Stimulated activated CD4-positive, alpha-beta T cell treated with anti-CD3 and anti-CD28 coated beads, TNF-alpha, amount 100 ng/mL, for 4 hours (primary cell): Measurements from ENCODE around the gene USP8.
"Not testable (repeated sequence)": the region's sequence is repeated elsewhere in the genome, so short reads cannot be mapped to it uniquely, and the experiment has no call there.

Experiments
- DNase-seq, 3 experiments: peaks; one replicate each; pipeline ENCODE4 v3.0.0-alpha.2; 2020; ENCODE audit warnings: low read depth in 3 of 3

Gene USP8

DNA sequence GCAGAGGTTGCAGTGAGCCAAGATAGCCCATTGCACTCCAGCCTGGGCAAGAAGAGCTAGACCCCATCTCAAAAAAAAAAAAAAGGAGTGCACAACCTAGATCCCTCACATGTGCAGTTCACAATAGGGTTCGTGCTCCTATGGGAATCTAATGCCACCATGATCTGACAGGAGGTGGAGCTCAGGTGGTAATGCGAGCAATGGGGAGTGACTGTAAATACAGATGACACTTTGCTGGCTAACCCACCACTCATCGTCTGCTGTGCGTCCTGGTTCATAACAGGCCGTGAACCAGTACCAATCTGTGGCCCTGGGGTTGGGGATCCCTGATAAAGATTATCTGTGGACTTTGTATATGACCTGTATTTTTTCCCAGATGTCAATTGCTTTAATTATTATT, 16.7 kb downstream of the USP8 start:
- no peak for DNase-seq

DNA sequence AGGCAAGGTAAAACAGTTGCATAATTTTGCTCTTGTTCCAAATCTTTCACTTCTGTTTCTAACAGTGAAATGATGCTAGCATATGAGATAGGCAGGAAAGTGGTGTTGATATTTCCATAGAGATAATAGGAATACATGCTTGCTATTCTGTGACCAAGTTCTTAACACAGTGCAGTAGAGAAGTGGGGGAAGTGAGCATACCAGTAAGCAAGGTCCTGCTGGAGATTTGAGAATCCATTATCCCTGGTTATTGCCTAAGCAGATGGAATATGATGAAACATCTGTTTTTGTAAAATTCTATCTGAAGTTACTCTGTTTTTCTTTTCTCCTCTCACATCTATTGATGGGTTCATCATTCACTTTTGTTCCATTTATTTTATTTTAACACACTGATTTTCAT, 28.7 kb downstream of the USP8 start:
- no peak for DNase-seq

DNA sequence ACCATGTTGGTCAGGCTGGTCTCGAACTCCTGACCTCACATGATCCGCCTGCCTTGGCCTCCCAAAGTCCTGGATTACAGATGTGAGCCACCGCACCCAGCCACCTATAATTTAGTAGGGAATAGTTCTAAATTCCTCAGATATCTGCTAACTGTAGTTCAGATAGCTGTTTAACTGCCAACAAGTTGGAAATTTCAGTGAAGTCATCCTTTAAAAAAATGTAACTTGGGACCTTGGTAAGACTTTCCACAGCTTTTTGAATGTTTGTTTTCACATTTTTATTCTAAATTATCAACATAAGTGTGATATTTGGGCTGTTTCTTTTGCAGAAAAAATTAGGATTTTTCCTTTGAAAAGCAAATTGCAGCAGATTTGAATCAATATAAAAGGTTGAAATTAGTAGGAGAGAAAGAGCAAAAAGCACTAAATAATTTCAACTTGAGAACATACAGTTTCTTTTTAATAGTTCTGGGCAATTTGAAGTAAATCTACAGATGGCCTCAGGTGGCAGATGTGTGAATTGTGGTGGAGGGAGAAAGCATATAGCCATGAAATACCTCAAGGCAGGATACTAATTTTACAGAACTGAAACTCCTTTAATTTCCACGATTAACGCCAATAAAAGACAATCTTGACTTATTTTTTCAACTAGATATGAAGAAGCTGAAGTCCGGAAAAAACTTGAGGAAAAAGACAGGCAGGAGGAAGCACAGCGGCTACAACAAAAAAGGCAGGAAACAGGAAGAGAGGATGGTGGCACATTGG, 34.3 kb downstream of the USP8 start:
- no peak for DNase-seq

DNA sequence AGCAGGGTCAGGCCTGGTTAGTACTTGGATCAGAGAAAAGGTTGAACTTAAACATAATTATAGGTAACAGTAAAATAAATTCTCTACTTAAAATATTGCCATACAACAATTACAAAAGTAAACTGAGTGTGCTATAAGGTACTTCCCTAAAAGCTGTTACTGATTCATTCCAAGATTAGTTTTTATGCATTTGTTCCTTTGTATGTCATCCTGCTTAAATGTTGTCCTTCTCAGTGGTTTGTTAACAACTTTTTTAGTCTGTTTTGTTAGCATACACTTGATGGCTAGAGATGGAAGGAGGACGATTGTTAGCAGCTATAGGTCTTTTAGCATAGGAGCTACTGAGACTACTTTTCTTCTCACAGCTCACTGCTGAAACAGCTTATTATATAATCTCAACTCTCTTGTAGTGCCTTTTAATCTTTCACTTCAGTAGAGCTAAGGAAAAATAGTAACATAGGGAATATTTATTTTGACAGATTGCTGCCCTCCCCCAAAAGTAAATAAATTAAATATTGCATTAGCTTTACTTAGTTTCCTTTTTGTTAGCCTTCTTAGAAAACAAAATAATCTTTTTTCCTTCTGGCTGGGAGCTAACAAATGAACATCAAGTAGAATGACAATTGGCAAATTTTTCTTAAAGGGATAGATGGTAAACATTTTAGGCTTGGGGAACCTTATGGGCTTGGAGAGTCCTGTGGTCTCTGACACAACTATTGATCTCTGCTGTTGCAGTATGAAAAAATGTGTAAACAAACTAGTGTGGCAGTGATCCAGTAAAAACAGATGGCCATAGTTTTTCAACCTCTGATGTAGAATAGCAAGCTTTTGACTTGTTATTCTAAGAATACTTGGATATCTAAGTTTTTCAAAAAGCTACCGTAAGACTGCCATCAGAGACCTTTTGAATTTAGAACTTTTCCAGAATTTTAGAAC, 39.5 kb downstream of the USP8 start:
- no peak for DNase-seq

DNA sequence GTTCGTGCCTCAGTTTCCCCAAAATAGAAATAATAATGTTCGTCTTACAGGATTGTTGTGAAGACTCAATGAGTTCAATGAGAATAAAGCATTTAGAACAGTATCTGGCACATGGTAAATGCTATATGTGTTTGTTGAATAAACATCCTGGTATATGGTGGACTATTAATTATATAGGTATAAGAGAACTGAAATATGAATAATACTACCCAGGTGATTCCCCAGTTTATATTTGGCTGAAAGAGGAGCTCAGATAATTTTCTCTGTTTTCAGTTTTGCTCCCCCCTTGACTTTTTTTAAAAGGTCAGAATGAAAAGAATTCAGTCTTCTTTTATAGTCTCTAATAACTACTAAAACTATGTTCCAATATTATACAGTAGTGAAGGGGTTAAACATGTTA, 46.9 kb downstream of the USP8 start:
- DNase-seq = no peak

GRCh38 chr15:50476143-50476542, 51.9 kb downstream of the USP8 start:
- DNase-seq = no peak

DNA sequence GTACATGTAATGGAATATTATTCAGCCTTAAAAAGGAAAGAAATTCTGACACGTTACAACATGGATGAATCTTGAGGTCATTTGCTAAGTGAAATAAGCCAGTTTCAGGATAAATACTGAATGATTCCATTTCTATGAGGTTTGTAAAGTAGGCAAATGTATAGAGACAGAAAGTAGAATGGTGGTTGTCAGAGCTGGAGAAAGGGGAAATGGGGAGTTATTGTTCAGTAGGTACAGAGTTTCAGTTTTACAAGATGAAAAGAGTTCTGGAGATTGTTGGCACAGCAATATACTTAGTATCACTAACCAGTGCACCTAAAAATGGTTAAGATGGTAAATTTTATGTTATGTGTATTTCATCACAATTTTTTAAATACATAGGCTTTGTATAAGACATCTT, 60.6 kb downstream of the USP8 start:
- no peak for DNase-seq

DNA sequence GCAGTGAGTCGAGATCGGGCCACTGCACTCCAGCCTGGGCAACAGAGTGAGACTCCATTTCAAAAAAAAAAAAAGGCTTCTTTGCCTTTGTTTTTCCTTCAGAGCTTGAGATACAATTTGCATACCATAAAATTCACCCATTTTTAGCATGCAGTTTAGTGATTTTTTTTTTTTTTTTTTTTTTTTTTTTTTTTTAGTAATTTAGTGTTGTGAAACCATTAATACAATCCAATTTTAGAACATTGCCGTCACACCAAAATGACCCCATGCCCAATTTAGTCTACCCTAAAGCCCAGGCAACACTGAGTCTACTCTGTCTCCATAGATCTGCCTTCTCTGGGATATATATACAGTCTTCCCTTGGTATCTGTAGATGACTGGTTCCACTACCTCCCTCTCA, 61.2 kb downstream of the USP8 start:
- no peak for DNase-seq

DNA sequence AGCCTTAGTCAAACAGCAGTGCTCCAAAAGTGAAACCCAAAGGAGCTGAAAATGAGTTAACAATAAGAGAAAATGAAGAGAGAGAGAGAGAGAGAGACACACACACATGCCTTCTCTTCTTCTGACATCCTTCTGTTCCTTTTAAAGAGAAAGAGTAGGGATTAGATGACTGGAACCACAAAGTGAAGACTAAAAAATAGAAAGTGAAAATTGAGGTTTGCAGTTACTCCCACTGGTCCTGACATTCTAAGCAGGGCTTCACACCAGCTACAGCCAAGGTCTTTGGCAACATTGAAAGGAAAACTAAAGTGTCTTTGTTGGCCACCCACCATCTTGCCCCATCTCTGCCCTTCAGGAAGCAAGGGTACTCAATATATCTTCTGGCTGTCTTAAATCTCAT, 63.1 kb downstream of the USP8 start:
- no peak for DNase-seq

GRCh38 chr15:50493625-50494024, 69.4 kb downstream of the USP8 start:
- no peak for DNase-seq

GRCh38 chr15:50494547-50494946, 70.3 kb downstream of the USP8 start:
- DNase-seq = not testable (repeated sequence)

- no peak for DNase-seq
Measured at GRCh38 chr15:50496692-50497091, 72.5 kb downstream of the USP8 start.

GRCh38 chr15:50500352-50500751, 76.1 kb downstream of the USP8 start:
- no peak for DNase-seq

DNA sequence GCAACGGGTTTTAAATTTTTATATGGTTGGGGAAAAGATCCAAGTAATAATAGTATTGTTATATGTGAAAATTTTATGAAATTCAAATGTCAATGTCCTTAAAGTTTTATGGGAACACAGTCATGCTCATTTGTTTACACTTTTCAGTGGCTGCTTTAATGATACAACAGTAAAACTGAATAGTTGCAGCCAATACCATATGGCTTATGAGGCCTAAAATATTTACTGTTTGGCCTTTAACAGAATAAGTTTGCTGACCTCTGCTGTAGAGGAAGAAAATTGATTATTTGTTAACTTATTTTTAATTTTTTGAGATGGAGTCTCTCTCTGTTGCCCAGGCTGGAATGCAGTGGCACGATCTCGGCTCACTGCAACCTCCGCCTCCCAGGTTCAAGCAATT, 77.6 kb downstream of the USP8 start:
- DNase-seq = no peak

DNA sequence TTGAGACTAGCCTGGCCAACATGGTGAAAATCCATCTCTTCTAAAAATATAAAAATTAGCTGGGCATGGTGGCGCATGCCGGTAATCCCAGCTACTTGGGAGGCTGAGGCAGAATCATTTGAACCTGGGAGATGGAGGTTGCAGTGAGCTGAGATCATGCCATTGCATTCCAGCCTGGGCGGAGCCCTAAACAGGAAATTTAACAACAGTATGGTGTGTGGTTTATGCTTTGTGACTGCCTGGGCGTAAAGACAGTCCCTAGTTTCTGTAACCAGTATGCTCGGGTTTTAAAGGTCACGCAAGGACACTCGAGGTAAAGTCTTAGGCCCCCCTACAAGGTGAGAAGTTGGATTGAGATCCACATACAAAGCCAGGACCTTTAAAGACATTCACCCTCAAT, 78.9 kb downstream of the USP8 start:
- no peak for DNase-seq

DNA sequence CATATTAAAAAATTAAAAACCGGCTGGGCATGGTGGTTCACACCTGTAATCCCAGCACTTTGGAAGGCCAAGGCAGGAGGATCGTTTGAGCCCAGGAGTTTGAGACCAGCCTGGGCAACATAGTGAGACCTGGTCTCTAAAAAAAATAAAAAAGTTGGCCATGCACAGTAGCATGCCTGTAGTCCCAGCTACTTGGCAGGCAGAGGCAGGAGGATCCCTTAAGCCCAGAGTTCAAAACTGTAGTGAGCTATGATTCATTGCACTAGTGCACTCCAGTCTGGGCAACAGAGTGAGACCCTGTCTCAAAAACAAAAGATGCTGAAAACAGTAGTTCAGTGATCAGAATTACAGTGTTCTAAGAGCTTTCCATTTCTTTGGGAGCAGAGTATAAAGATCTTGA, 81.5 kb downstream of the USP8 start:
- DNase-seq = not testable (repeated sequence)

DNA sequence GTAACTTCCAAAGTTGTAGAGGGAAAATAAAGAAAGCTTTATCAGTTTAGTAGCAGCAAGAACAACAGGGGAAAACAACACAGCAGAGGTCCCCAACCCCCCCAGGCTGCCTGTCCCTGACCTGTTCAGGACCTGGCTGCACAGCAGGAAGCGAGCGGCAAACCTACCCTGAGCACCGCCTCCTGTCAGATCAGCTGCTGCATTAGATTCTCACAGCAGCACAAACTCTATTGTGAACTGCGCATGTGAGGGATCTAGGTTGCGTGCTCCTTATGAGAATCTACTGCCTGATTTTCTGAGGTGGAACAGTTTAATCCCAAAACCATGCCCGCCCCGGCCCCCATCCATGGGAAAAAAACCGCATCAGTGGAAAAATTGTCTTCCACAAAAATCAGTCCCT, 81.9 kb downstream of the USP8 start:
- DNase-seq = no peak

GRCh38 chr15:50513001-50513400, 88.8 kb downstream of the USP8 start:
- DNase-seq = no peak

DNA sequence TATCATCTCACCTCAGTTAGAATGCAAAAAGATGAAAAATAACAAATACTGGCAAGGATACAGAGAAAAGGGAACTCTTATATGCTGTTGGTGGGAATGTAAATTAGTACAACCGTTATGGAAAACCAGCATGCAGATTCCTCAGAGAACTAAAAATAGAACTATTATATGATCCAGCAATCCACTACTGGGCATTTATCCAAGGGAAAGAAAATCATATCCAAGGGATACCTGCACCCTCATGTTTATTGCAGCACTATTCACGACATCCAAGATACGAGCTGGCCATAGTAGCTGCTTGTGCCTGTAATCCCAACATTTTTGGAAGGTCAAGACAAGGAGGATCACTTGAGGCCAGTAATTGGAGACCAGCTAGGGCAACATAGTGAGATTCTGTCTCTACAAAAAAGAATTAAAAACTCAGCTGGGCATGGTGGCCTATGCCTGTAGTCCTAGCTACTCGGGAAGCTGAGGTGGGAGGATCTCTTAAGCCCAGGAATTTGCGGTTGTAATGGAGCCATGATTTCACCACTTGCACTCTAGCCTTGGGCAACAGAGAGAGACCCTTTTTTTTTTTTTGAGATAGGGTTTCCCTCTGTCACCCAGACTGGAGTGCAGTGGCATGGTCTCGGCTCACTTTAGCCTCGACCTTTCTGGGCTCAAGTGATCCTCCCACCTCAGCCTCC, 95.7 kb downstream of the USP8 start:
- DNase-seq = no peak

DNA sequence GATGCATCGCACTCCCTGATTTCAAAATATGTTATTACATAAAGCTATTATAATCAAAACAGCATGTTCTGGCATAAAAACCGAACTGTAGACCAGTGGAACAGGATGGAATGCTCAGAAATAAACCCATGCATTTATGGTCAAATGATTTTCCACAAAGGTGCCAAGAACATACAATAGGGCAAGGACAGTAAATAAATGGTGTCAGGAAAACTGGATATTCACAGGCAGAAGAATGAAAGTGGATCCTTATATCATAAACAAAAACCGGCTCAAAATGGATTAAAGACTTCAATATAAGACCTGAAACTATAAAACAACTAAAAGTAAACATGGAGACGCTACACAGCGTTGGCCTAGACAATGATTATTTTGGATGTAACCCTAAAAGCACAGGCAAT, 99.6 kb downstream of the USP8 start:
- no peak for DNase-seq

- DNase-seq = no peak
Measured at GRCh38 chr15:50531163-50531562, 107.0 kb downstream of the USP8 start.

DNA sequence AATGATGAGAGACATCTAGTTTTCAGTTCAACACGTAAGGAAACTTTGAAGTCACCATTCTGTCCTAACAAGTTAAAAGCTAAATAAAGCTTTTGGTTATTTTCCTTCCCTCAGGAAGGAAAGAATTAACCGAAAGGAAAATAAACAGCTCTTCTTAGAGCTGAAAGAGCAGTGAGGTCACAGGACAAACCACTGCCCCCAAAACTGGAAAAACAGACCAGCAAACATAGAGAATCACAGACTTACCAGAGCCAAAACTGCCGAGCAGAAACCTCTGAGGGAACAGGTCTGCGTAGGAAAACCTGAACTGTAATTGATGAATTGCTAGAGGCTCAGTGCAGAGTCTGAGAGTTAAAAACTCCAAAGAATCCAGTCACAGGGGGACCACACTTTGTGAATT, 107.6 kb downstream of the USP8 start:
- DNase-seq = no peak

- no peak for DNase-seq
Measured at GRCh38 chr15:50542887-50543210, 118.6 kb downstream of the USP8 start.
